HG03103 (cell line): ENCODE measurements around the gene SNAPC5.
"Not testable (repeated sequence)": the region's sequence is repeated elsewhere in the genome, so short reads cannot be mapped to it uniquely, and the experiment has no call there.

Source experiments
- ATAC-seq: cut with Tn5 transposase; IDR thresholded peaks from one replicate; pipeline ENCODE4 v1.9.1; 2021; ENCODE audit warnings: low read depth; ENCODE audit not compliant: unreplicated experiment

The SNAPC5 gene, protein sequence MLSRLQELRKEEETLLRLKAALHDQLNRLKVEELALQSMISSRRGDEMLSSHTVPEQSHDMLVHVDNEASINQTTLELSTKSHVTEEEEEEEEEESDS

DNA sequence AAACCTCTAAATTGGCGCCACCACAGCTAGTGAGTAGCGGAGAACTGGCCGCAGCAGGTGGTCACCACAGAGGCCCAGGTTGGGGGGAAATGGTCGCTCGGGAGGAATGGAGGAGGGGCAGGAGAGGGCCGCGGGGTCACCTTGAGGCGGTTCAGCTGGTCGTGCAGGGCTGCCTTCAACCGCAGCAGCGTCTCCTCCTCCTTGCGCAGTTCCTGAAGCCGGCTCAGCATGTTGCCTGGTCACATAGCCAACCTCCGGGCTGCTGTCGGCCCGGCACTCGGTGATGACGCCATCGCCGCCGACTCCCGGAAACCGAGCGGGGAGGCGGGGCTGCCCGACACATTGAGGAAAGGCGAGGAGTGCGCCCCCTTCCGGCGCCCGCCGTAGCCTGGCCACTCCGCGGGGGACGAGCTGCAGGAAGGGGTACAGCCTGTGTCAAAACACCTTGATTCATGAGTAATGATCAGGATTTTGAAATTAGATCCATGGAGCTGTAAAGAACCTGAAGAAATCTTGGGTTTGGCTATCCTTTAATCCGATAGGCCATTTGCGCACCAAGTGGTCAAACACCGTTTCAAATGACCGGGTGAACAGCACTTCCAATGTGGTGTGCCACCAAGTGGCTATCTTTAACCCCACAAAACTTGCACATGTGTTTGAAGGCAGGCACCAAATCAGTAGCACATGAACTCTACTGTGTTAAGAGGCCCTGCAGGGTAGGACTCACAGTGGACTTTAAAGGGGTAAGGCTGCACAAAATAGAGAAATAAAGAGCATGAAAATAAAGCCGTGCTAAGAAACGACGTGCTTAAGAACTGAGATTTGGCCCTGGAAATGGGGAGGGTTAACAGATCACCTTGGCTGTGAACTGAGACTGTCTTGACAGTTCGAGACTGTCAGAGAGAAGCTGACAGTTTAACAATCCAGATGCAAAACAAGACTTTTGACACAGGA is at the start of gene SNAPC5:
SNAPC5 (minus strand) TSS at position 261 of the 954 bp plus-strand sequence; CDS start at position 230, 31 bp downstream.
- peak; percentile 89 for ATAC-seq

DNA sequence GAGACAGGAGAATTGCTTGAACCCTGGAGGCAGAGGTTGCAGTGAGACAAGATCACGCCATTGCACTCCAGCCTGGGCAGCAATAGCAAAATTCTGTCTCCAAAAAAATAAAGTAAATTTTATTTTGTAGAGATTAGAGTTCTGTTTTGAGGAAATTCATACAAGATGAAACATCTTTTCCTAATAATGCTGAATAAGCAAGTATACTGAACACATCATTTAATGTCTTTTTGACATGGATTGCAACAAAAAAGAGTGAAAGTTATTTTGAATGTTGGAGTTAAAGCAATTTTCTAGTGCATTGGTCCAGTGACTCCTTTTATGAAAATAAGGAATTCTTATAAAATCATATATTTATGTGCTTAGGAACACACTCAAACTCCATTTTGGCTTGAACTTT is 47.7 kb upstream of the SNAPC5 start:
- ATAC-seq, result no peak

DNA sequence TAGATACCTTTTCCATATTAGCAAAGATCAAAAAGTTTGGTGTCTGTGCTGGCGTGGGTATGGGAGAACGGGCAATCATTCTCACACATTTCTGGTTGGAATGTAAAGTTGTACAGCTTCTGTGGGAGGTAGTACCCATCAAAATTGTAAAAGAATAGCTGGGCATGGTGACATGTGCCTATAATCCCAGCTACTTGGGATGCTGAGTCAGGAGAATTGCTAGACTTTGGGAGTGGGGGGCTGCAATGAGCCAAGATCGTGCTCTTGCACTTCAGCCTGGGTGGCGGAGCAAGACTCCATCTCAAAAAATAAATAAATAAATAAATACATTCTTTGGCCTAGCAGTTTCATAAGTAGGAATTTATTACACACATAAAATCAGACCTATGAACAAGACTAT is 45.3 kb upstream of the SNAPC5 start:
- no peak for ATAC-seq

DNA sequence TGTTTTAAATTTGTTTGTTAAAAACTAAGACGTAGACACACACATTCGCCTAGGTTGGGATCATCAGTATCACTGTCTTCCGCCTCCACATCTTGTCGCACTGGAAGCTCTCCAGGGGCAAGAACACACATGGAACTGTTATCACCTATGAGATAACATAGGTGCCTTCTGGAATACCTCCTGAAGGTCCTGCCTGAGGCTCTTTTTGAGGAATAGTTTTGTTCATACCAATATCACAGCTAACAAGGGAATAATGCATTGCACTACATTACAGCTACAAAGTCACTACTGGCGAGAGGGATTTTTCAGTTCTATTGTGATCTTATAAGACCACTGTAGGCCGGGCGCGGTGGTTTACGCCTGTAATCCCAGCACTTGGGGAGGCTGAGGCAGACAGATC is 37.5 kb upstream of the SNAPC5 start:
- ATAC-seq, result no peak

DNA sequence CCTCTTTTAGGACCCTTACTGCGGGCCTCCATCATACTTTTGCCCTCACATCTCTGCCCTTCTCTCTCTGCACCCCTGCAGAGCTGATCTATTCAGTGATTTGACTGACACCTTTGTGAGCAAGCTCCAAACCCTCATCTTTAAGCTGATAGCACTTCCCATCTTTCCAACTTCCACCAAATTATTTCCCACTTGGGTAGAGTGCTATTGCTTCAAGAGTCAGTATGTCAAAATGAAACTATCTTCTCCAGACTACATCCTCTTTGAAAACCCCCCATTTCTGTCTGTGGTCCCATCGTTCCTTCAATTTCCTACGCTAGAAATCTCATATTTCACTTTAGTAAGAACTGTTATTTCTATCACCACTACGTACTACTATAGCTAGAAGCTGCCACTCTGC is 27.3 kb upstream of the SNAPC5 start:
- no peak for ATAC-seq

DNA sequence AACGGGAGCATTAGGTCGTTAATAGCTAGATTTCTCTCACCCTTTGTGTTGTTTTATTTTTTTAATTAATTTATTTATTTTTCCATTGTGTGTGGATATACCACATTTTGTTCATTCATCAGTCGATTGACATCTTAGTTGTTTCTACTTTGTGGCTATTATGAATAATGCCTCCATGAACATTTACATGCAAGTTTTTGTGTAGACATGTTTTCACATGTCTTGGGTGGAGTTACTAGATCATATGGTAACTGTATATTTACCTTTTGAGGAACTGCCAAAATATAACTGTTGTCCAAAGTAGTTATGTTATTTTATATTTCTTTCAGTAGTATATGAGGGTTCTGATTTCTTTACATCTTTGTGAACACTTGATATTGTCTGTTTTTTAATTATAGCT is 26.4 kb upstream of the SNAPC5 start:
- ATAC-seq, result no peak

DNA sequence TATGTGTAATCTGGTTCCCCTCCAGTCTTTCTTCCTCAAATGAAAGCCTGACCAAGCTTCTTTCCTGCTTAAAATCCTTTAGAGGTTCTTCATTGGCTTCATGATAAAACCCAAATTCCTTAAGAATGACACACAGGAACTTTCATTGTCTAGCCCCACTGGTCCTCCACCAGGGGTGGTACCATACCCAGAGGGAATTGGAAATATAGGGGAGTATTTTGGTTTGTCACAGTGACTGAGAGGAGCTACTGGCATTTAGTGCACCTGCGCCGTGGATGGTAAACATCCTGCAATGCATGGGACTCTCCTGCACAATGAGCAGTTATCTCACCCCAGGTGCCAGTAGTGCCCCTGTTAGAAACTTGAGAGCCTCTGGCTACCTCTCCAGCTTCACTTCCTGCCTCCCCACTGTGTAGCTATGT is 18.4 kb upstream of the SNAPC5 start:
- ATAC-seq, result no peak

DNA sequence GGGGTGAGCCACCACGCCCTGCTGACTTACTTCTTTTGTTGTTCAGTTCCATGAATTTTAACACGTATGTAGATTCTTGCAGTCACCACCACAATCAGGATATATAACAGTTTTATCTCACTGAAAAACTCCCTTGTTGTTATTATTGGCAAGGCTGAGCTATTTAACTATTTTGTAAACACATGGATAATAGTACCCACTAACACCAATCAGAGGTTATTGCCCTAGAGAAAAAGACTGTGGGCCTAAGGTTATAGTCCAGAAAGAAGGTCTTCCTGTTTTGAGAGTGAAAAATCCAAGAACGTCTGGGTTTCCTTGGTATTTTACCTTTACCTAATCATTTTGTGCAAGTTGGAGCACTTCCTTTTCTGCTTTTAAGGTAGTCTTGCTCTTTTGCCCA is 17.0 kb upstream of the SNAPC5 start:
- no peak for ATAC-seq

DNA sequence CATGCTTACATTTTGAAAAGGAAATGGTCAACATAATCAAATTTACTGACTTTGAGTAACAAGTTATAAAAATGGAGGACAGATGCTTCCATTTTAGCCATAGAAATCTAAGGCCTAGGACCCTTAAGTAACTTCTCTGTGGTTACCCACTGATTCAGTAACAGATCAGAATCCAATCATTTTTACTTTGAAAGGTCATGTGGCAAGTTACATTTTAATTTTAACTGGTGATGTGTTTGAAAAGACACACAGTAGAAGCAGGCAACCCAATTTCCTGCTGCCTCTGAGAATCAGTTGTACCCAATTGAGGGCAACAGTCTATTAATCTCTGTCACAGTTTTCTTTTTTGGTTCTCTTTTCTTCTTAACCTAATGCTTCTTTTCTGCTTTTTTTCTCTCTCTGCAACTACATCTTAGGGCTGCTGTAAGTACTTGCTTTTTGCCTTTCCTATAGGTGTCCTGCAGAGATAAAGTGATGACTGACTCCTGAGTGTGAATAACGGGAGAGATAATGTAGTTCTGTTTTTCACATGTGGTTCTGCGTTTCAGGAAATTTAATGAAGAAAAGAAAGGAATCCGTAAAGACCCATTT is 10.8 kb upstream of the SNAPC5 start:
- no peak for ATAC-seq

DNA sequence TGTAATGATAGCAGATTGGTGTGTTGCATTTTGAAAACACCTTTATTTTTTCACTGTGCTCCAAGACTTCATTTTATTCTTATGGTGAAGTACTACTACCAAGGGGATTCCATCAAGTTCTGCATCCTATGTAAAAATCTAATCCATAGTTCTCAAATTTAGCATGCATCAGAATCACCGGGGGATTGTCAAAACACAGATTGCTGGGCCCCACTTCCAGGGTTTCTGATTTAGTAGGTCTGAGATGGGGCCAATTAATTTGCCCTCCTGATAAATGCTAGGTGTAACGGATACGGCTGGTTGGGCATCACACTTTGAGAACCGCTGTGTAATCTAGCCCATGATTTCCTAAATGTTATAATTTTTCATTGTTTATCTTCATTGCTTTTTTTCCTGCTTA is 8.3 kb upstream of the SNAPC5 start:
- no peak for ATAC-seq

DNA sequence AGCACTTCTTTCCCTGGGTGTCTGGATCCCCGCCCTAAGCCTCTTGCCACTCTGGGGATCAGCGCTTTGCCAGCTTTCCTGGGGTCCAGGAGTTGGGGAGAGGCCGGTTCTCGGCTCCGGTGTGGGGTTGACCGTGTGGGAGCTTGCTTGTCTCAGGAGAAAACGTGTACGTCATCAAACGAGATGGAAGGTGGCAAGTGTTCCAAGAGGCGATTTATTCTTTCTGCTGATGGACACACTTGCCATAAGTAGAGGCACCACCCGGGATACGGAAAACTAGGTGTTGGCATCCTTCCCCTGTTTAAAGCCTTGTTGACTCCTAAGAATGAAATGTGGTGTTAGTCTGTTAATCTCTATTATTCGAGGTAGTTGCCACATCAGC is 7.9 kb upstream of the SNAPC5 start:
- no peak for ATAC-seq

DNA sequence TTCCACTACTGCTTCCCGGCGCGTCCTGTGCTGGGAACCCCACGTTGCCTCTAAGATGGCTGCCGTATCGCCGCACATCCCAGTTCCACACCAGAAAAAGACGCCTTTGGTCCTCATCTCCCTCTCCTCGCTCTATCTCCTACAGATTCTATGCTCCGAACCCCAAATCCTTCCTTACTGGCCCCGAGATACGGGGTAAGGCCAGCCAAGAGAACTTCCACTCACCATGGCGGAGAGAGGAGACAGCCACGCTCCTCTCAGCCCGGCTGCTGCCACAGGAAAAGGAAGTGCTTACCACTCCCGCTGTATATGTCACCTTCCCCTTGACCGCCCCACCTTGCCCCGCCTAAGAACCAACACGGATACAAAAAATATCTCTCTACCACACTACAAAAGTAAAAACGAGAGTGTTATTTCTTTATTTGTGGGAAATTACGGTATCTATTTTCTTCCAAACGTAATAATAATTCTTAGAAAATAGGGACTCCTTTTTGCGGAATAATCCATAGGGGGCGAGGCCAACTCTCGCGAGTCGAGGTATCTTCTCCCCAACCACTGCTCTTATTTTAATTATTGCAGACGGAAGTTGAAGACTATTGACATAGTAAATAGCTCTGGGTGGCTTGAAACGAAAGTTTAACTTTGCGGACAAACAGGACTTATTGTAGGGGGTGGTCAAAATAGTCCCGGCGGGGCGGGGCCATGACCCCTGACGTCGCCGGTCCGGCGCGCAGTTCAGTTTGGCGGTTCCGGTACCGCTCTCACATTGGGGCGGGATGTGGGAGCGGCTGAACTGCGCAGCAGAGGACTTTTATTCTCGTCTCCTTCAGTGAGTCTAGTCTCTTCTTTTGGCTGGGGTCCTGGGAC is 7.2 kb upstream of the SNAPC5 start, which contains the start of the genes RPL4 and ZWILCH:
RPL4 (minus strand) TSS at position 293 of the 867 bp plus-strand sequence; CDS start at position 228, 65 bp downstream.
ZWILCH (plus strand) TSS at position 764 of the 867 bp plus-strand sequence; CDS start at position 777, 13 bp downstream.
- ATAC-seq, result peak; percentile 63

DNA sequence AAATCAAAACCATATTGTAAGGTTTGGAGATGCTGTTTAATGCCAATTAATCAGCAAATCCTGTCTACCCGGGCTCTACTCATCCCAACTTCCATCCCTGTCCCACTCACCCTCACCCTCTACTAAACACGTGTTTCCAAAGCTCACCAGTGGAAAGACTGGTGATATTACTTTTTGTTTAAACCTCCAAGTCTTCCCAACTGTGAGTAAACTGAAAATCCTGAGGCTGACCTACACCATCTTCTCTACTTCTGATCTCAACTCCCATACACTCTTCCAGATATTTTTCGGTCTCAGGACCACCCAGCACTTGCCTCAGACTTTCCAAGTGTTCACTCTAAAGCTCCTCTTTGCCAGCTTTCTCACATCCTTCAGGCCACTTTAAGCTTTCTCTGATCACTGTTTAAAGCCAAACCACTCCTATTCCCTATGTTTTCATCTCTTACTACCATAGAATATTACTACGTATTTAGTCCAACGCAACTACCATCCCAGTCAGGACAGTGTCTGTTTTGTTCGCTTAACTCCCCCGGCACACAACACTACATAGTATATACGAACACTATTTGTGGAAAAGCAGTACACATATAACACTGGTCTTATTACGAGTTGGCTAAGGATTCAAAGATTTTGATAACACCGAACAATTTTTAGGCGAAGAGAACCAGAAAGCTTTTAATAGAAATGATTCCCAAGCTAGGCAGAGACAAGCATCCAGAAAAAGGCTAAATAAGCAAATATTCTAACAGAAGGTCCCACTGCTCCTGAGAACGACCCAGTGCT is 6.4 kb upstream of the SNAPC5 start:
- no peak for ATAC-seq

DNA sequence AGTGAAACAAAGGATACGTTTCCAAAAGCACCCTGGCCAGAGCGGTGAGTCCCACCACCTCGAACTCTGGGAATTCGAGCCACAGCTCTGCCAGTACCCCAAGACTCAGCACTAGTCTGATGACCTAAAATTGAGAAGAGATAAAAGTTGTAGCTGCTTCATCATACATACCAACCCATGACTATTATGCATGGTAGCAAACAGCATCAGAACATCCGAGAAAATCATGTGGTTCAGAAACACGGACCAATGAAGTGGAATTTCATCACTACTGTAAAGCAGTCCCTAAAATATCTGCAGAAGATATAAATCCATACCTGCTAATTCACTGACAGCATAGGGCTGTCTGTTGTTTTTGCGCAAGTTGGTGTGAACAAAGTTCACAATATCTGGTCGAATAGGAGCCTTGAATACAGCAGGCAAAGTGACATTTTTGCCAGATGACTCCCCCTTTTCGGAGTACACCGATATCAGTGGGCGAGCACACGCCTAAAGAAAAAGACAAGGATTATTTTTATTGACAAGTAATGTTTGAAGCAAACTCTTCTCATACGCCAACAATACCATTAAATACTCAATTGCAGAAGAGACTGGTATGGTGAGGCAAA is 5.6 kb upstream of the SNAPC5 start:
- ATAC-seq, result not testable (repeated sequence)

DNA sequence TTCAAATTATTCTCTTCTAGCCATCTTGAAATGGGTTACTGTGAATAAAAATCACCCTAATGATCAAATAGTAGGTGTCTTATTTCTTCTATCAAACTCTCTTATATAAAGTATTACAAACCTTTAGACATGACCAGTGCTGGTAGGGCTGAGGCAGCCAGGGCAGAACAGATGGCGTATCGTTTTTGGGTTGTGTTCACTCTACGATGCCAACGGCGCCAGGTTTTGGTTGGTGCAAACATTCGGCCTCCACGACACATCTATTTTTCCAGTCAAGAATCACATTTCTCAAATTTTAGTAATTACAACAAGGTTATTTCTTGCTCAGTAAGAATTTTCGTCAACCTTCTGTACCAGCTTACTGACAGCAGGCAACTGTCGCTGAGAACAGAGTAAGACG is 4.9 kb upstream of the SNAPC5 start:
- no peak for ATAC-seq

DNA sequence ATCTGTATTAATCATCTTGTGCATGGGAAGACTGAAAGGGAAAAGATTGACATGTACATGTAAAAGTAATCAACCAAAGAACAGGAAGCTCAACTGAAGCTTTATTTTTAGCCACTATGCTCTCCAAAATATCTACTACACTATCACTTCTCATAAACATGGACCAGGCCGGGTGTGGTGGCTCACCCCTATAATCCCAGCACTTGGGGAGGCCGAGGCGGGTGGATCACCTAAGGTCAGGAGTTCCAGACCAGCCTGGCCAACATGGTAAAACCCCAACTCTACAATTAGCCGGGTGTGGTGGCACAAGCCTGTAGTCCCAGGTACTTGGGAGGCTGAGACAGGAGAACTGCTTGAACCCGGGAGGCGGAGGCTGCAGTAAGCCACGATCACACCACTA is 2.8 kb upstream of the SNAPC5 start:
- ATAC-seq, result not testable (repeated sequence)

DNA sequence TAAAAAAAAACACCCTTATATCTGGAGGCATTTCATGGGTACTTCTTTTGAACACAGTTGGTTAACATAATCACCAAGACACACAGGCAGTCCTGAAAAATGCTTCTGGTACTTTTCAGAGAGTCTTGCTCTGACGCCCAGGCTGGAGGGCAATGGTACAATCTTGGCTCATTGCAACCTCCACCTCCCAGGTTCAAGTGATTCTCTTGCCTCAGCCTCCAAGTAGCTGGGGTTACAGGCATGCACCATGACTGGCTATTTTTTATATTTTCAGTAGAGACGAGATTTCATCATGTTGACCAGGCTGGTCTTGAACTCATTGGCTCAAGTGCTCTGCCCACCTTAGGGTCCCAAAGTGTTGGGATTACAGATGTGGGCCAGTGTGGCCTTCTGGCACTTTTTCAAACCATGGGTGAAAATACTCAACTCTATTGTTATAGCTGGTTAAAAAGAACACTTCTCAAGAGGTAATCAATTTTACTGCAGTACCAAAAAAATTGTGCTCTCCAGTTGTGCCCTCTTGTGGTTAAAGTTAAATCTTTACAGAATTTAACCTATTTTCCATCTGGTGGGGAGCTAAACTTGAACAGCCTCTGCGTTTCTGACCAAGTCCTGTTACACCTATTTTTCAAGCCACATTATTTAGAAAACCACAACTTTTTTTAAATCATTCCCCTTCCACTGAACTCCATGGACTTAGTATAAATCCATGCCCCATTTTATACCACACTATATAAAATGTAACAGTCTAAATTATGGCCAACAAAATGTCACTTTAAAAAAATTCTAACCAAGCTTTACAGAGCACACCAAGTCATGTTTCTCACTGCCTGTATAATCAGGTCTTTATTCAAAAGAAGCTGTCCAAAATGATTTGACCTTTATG is 1.2 kb upstream of the SNAPC5 start:
- ATAC-seq, result no peak

DNA sequence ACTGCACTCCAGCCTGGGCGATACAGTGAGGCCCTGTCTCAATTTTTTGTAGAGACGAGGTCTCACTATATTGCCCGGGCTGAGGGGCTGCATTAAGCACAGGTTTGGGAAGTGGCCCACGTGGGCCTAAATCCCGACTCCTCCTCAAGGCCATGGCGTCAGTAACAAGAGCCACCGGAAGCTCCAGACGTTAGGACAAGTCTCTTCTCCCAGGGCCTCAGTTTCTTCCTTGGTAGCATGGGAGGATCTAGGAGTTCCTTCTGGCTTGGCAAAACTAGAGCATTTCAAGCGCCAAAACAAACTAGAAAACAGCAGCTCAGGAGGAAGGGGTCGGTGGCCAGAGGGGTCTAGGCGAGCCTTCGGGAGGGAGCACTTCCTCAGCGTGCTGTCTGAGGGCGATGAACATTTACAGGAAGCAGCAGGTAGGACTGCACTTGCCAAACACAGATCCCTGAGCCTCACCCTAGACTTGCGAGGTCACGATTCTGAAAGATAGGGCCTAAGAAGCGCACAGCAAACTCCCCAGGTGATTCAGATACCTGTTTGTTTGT is 536 bp downstream of the SNAPC5 start:
- ATAC-seq, result no peak
